OCI-LY1 (cell line): ENCODE results near the gene OR2V2.
"Not testable (repeated sequence)": the region's sequence is repeated elsewhere in the genome, so short reads cannot be mapped to it uniquely, and the experiment has no call there.

Experiments used
- H2AFZ ChIP-seq: fragments of 200-600 bp; sonication (generic), shearing (Covaris generic); 2 replicates; pipeline ENCODE4 v1.6.0; 2014; ENCODE audit warnings: antibody characterized with exemption, mild to moderate bottlenecking, low read length
- H3F3A ChIP-seq: fragments of 200-600 bp; sonication (generic), shearing (Covaris generic); 2 replicates; pipeline ENCODE4 v1.6.0; 2014; ENCODE audit warnings: mild to moderate bottlenecking, antibody characterized with exemption, low read length, moderate library complexity; ENCODE audit not compliant: insufficient read depth
- H3K27ac ChIP-seq: fragments of 200-600 bp; sonication (generic); 2 replicates; pipeline ENCODE4 v1.5.1; 2014; ENCODE audit warnings: low read length, mixed run types, mild to moderate bottlenecking, low read depth; ENCODE audit not compliant: poor library complexity, severe bottlenecking
- H3K27me3 ChIP-seq: fragments of 200-600 bp; sonication (generic); 2 replicates; pipeline ENCODE4 v1.6.0; 2014; ENCODE audit warnings: antibody characterized with exemption, mild to moderate bottlenecking, low read length, moderate library complexity; ENCODE audit not compliant: insufficient read depth
- H3K36me3 ChIP-seq: fragments of 200-600 bp; sonication (generic); 2 replicates; pipeline ENCODE4 v1.6.1; 2014; ENCODE audit warnings: mild to moderate bottlenecking, antibody characterized with exemption, low read length, moderate library complexity, mixed read lengths; ENCODE audit not compliant: insufficient read depth
- H3K4me1 ChIP-seq: fragments of 200-600 bp; sonication (generic); 2 replicates; pipeline ENCODE4 v1.5.1; 2014; ENCODE audit warnings: mild to moderate bottlenecking, low read length, moderate library complexity; ENCODE audit not compliant: insufficient read depth, severe bottlenecking
- H3K4me2 ChIP-seq: fragments of 200-600 bp; sonication (generic), shearing (Covaris generic); 2 replicates; pipeline ENCODE4 v1.6.1; 2014; ENCODE audit warnings: low read length
- H3K4me3 ChIP-seq: fragments of 200-600 bp; sonication (generic); 2 replicates; pipeline ENCODE4 v1.5.1; 2014; ENCODE audit warnings: low read length, low read depth, mild to moderate bottlenecking, mixed read lengths; ENCODE audit not compliant: poor library complexity, severe bottlenecking
- H3K79me2 ChIP-seq: fragments of 200-600 bp; shearing (Covaris generic); 2 replicates; pipeline ENCODE4 v1.6.1; 2016; ENCODE audit warnings: mixed run types, low read length, mixed read lengths; ENCODE audit not compliant: insufficient read depth
- H3K9ac ChIP-seq: fragments of 200-600 bp; sonication (generic), shearing (Covaris generic); 2 replicates; pipeline ENCODE4 v1.6.1; 2014; ENCODE audit warnings: mild to moderate bottlenecking, low read length, mixed read lengths
- H3K9me2 ChIP-seq: fragments of 200-600 bp; sonication (generic), shearing (Covaris generic); 2 replicates; pipeline ENCODE4 v1.6.1; 2014; ENCODE audit warnings: low read depth, mild to moderate bottlenecking, low read length, mixed read lengths
- H3K9me3 ChIP-seq: fragments of 200-600 bp; shearing (Covaris generic); 2 replicates; pipeline ENCODE4 v1.6.1; 2014; ENCODE audit warnings: low read length, mixed read lengths
- H4K20me1 ChIP-seq: fragments of 200-600 bp; sonication (generic), shearing (Covaris generic); 2 replicates; pipeline ENCODE4 v1.6.0; 2016; ENCODE audit warnings: mild to moderate bottlenecking, low read length; ENCODE audit not compliant: insufficient read depth
- CTCF ChIP-seq: fragments of 200-600 bp; sonication (generic), shearing (Covaris generic); IDR thresholded peaks from 2 replicates; pipeline ENCODE4 v1.5.1; 2017; ENCODE audit warnings: mild to moderate bottlenecking, antibody characterized with exemption, low read length, moderate library complexity, mixed read lengths
- EZH2 ChIP-seq: fragments of 200-600 bp; sonication (generic), shearing (Covaris generic); IDR thresholded peaks from 2 replicates; pipeline ENCODE4 v1.8.0; 2017; ENCODE audit warnings: borderline replicate concordance, mixed run types, mild to moderate bottlenecking, antibody characterized with exemption, low read length, moderate library complexity, mixed read lengths

OR2V2 gene

GRCh38 chr5:181112476-181112875 lies 34.9 kb upstream of the OR2V2 start:
- H2AFZ ChIP-seq: no peak overlapping the region
- no peak overlapping the region for H3K27ac ChIP-seq
- no peak overlapping the region for H3K4me2 ChIP-seq
- no peaks in the 10 kb centered on the region; the same call in 1 of the 2 replicates for H3K36me3 ChIP-seq
- H3K4me3 ChIP-seq: no peak overlapping the region
- peaks cover 6% of the 10 kb centered on the region; the same call in 1 of the 2 replicates for H3K9me3 ChIP-seq
- no peak overlapping the region for H3K9ac ChIP-seq
- H4K20me1 ChIP-seq: no peaks in the 10 kb centered on the region
- H3K4me1 ChIP-seq: no peaks in the 10 kb centered on the region
- H3F3A ChIP-seq: no peaks in the 10 kb centered on the region
- no peaks in the 10 kb centered on the region for H3K79me2 ChIP-seq
- H3K9me2 ChIP-seq: no peaks in the 10 kb centered on the region
- no peak for TF ChIP-seq CTCF
- no peak for TF ChIP-seq EZH2
- peaks cover 21% of the 10 kb centered on the region; the same call in 1 of the 2 replicates for H3K27me3 ChIP-seq

GRCh38 chr5:181113572-181113971 lies 33.8 kb upstream of the OR2V2 start:
- H3K27me3 ChIP-seq: peaks cover 22% of the 10 kb centered on the region; the same call in 1 of the 2 replicates

GRCh38 chr5:181114284-181114843 lies 33.0 kb upstream of the OR2V2 start:
- Histone ChIP-seq H3K9me3 (peaks cover 6% of the 10 kb centered on the region; the same call in 1 of the 2 replicates), H4K20me1 (no peaks in the 10 kb centered on the region), H3K4me3 (no peak overlapping the region), H3K79me2 (no peaks in the 10 kb centered on the region), H3K9me2 (no peaks in the 10 kb centered on the region), H2AFZ (no peak overlapping the region), H3K9ac (no peak overlapping the region), H3K36me3 (no peaks in the 10 kb centered on the region; the same call in 1 of the 2 replicates), H3K4me1 (no peaks in the 10 kb centered on the region), H3K27ac (no peak overlapping the region), H3K27me3 (peaks cover 26% of the 10 kb centered on the region; the same call in 1 of the 2 replicates), H3K4me2 (no peak overlapping the region), H3F3A (no peaks in the 10 kb centered on the region)
- TF ChIP-seq EZH2 (no peak), CTCF (no peak)

More at GRCh38 chr5:181113572-181113971, 33.8 kb upstream of the OR2V2 start:
- not testable (repeated sequence) for H3K4me3 ChIP-seq, H3K9me3 ChIP-seq, H4K20me1 ChIP-seq, H3K4me1 ChIP-seq, H2AFZ ChIP-seq, H3K9me2 ChIP-seq, H3F3A ChIP-seq, H3K4me2 ChIP-seq, H3K9ac ChIP-seq, H3K79me2 ChIP-seq, H3K36me3 ChIP-seq, H3K27ac ChIP-seq
